ENCODE measurements around the gene BCL2L11. TPM values are rescaled to one million over a fixed set of nuclear protein-coding genes. Genes with fewer than 3 reads are reported as not detected.

BCL2L11 gene
- total RNA-seq, 1 experiment from 2014 or later = 4.8 TPM

DNA sequence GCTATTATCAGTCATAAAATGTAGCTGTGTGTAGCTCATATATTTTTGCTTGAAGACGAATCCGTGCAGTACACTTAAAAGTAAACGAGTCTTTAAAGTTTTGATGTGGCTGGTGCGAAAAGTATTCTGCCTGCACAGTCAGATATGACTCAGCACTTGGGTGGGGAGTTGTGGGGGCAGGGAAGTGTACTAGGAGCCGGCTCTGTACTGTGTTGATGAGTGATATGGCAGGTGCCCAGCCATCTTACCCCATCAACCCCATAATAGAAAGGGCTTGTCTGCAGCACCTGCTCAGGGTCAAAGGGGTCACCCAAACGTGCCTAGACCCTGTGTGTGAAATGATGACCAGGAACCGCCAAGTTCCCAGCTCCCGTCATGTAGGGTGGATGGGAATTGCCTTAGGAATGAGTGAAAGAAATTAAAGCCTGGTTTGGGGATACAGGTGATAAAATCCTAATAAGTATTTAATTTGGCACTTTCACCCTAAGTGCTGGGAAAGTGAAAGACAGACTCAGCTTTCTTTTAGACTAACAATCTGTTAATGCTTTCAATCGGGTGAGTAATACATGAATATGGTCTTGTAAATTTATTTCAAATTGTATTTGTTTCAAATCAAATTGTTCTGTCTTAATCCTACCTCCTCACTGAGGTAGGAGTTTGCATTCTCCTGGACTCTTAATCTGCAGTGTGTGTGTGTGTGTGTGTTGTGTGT, 48.0 kb downstream of the BCL2L11 start:
- DNase-seq (ENCODE audit: low read depth) = peak; percentile 74

DNA sequence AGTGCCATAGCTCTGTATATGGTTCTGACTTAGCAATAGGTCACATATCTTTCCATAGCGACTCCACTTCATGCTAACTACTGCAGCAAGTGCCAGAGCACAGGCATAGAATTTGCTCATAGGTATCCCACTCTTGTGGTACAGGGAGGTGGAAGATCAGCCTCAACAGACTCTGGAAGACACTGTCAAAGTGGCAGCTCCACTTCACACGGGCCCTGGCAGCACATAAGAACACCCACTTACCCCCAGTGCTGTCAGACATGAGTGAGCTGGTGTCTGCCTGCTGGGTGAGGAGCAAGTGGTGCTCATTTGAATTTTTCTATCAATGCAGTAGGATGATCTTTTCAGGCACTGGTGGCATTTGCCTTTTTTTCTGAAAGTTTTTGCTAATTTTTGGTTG, 48.6 kb downstream of the BCL2L11 start:
- no peak for DNase-seq (ENCODE audit: low read depth)

DNA sequence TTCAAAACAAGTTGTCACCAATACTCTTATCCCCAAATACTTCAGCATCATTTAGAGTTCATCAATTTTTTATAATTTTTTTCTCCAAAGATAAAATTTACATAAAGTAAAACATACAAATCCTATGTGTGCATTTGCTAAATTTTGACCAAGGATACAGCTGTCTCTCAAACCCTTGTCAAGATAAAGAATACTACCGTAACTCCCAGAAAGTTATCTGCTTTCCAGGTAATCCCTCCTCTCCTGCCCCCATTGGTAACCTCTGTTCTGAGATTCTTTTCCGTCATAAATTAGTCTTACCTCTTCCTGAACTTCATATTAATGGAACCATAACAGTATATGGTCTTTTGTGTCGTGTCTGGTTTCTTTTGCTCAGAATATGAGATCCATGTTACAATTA, 49.2 kb downstream of the BCL2L11 start:
- DNase-seq (ENCODE audit: low read depth) = no peak

DNA sequence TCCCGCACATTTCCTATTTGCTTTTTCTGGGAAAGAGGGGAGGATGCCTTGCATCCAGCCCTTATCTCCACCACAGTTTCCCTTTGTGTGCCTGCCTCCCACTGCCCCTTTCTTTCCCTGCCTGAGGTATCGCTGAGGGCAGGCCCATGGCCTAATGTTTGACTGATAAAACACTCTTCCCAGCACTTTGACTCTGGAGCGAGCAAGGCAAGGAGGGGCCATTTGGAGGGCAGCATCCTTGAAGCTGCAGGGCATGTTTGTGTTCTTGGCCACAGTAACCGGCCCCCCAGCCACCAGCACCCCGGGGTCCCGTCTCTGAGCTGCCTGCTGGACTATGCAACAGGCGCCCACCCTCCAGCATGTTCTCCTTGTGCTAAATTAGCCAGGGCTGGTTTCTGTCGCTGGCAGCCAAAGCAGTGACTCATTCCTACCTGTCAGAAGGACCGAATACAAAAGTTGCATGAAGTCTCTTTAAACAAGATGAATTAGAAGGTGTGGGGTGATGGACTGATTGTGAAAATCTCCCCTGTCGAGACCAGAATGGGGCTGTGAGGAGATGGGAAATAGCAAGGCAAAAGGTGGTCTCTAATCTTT, 50.7 kb downstream of the BCL2L11 start:
- DNase-seq (ENCODE audit: low read depth) = no peak

DNA sequence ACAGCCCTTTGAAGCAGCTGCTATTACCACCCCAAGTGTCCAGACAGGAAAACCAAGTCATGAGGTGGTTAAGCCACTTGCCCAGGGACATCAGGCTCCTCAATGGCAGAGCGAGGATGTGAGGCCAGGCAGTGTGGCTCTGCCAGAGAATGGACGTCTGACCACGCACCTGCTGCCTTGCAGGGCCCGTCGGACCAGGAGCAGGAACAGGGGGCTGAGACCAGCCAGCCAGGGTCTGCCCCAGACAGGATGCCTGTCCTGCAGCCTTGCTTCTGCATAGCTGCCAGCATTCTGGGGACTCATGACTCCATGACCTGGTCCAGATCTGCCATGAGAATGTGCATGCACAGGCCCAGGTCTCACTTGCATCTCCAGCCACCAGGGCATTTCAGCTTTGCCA, 52.0 kb downstream of the BCL2L11 start:
- DNase-seq (ENCODE audit: low read depth) = no peak

DNA sequence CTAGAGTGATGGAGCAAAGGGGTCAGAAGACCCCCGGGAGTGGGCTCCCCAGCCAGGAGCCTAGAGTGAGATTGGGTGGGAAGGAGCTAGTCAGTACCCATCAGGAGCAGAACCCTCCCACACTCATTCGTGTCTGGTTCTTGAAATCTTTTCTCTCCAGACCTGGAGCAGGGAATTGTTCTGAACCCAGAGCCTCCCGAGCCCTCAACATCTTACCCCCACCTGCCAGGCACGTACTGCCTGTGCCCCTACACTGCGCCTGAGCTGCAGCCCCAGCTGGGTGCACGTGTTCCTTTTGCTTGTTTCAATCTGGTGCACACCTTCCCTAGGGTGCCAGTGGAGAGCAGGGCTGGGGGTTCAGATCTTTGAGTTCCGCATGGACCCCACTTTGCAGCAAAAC, 52.6 kb downstream of the BCL2L11 start:
- no peak for DNase-seq (ENCODE audit: low read depth)

DNA sequence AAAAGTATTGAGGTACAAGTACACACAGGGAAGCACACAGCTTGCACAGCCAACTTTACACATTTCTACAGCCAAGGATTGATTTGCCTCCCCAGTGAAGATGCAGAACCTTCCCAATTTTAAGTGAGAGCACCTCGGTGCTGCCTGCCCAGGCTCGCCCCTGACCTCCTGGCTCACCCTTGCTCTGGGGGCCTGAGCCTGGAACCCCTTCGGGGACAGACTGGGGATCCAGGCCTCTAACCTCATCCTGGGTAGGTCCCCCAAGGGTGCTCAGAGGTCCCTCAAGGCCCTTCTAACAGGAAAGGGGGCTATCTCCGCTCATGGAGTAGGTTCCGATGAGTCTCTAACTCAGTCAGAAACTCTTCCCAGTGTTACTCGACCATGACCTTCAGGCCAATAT, 53.1 kb downstream of the BCL2L11 start:
- no peak for DNase-seq (ENCODE audit: low read depth)

DNA sequence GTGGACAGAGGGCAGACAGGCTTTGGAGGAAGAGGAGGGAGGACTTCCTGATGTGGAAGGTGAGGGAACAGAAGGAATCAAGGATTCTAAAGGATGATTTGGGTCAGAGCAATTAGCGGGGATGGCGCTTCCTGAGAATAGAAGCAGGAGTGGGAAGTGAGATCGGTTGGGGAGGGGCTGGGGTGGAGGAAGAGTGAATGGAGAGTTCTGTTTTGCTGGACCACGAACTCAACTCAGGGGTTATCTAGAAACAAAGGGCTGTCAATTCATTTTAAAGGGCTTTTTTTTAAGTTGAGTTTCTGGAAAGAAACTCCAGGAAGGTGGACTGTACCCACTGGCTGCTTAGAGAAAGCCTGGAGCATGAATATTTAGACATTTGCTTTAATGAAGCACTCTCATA, 54.9 kb downstream of the BCL2L11 start:
- DNase-seq (ENCODE audit: low read depth) = no peak

DNA sequence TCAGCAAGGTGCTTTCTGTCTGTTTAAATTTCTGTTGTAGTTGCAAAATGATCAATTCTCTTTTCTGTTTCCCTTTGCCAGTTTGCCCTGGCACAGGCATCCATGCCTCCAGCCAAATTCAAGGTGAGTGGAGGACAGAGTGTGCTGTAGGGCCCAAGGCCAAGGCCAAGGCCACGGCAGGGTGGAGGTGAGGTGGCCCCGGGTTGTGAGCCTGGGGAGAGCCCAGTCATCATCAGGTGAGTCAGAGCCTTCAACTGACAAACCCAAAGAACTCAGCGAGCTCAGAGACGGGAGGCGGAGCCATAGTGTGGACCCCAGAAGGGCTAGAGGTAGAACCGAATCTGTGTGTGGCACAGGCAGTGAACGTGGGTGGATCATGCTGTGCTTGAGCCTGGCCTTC, 55.7 kb downstream of the BCL2L11 start:
- peak; percentile 15 for DNase-seq (ENCODE audit: low read depth)

DNA sequence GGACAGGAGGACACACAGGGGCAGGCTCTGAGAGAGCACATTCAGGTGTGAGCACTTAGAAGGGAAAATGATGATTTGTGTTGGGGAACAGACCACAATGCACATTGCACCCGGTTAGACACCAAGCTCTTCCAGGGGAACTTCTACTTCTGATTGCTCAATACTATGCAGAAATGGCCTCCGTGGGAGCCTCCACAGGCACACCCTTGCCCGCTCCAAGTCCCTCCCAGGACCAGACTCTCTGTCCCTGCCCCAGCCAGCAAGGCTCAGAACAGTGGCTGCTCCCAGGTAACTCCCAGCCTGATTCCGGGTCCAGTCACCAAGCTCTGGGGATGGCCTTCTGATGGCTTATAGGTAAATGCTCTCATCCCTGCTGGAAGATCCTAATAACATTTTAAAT, 56.2 kb downstream of the BCL2L11 start:
- no peak for DNase-seq (ENCODE audit: low read depth)

DNA sequence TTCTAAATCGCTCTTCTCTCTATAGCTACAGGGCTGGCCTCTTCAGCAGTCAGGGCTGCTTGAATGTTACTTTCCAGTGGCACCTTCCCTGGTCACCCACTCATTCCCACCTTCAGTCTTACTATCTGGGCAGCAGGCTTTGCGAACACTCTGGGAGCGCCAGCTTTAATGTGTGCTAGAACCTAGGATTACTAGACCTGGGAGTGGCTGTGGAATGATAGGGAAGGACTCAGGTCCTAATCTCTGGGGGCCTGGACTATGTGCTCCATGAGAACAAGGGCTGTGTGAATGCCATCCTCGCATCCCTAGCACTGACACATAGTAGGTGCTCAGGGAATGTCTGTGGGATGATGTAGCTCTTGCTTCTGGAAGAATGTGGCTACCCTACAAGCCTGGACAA, 57.6 kb downstream of the BCL2L11 start:
- no peak for DNase-seq (ENCODE audit: low read depth)

DNA sequence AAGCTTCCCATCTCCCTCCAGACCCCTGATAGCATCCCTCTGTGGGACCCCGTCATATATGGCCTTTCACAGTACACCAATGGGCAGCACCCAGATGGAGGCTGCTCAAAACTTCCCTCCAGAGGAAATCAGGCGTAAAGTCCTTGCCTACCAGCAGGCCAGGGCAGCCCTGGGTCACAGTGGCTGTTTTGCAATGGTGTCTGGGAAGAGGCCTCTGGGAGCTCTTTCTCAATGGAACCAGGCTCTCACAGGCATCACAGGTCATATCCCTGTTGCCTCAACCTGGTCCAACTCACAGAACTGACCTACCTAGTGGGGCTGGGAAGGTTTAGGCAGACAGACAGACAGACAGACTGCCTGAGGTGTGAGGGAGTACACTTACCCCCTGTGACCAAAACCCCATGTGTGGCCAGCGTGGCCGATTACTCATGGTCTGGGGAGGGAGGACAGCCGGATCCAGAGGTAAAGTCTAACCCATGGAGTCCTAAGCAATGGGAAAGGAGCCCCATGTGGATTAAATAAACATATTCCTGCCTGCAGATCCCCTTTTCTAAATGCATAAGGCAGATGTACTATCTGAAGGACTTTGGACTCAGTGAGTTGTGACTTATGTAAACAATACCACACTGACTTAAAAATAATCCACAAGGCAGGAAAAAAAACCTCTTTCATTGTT, 58.2 kb downstream of the BCL2L11 start:
- DNase-seq (ENCODE audit: low read depth) = peak; percentile 76

DNA sequence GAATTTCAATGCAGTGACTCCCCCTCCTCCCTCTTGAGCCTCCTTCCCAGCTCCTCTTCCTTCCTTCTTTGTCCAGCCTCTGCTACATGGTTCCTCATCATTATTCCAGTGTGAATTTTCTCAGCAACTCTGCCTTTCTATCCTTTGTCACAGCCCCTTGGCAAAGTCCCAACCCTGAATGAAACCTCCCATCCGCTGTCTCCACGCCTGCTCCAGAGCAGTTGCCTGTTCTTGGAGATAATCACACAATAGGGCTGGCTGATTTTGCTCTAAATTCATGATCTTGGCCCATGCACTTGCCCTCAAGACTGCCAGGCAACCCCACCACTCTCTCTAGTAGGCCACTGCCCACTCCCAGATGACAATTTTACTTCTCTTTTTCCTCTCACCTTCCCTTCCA, 61.4 kb downstream of the BCL2L11 start:
- DNase-seq (ENCODE audit: low read depth) = no peak

DNA sequence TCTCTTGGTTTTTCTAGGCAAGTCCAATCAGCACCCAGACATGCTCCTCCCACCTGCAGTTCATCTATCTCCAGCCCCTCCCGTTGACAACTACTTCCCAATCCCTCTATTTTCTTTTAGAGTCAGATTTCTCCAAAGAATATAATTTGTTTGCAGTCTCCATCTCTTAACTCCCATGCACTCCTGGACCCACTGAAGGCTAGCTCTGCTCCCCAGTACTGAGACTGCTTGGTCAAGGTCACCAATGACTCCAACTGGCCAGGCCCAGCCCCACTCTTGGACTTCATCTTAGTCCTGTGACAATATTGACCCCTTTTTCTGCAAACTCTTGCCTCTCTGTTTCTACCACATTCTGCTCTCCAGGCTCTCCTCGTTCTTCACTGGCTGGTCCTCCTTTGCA, 62.0 kb downstream of the BCL2L11 start:
- no peak for DNase-seq (ENCODE audit: low read depth)

DNA sequence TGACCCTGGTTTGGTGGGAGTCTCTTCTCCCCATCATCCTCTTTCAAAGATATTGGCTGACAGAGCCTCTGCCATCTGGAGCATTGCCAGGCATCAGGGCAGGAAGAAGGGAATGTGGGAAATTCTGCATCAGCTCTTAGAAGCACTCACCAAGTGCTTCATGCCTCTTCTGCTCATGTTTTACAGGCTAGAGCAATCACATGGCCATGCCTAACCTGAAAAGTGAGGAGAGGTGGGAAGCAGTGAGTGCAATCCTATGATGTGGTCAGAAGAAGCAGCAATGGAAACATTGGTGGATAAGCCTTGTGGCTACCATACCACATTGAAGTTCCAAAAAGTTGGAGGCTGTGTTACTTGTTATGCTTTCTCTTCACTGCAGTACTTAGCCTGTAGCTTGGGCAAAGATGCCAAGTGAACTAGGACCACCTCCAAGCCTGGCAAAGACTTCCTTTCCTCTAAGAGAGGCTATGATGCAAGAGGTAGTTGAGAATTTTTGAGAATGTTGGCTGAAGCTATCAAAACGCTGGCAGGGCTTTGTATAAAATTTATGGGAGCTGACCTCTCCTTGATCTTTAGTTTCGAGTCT, 64.1 kb downstream of the BCL2L11 start:
- no peak for DNase-seq (ENCODE audit: low read depth)

DNA sequence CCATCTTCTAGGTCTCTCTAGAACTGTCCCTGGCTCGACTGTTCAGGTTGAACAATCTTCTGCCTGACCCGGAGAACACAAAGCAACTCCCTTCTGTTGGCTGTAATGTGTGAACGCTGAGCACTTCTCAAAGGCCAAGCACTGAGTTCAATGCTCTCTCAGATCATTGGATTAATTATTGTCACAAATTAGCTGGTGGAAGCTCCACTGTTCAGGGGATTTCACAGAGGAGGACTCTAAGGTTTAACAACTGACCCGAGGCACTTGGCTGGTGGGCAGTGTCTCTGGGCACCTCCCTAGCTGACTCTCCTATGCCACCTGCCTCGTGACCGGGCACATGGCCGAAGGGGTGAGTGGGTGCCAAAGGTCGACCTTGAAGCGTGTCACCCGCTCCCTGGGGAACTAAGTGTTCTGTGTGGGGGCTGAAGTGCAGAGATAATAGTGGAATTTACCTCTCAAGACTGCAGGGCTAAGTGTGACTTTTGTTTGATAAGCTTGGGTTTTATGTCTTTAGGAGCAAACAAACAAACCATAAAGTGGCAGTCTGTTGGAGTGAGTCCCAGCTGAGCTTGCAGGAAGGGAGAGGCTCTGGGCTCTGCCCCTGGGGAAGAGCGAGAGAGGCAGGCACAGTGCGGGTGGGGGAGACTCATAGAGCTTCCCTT, 64.8 kb downstream of the BCL2L11 start:
- DNase-seq (ENCODE audit: low read depth) = no peak

DNA sequence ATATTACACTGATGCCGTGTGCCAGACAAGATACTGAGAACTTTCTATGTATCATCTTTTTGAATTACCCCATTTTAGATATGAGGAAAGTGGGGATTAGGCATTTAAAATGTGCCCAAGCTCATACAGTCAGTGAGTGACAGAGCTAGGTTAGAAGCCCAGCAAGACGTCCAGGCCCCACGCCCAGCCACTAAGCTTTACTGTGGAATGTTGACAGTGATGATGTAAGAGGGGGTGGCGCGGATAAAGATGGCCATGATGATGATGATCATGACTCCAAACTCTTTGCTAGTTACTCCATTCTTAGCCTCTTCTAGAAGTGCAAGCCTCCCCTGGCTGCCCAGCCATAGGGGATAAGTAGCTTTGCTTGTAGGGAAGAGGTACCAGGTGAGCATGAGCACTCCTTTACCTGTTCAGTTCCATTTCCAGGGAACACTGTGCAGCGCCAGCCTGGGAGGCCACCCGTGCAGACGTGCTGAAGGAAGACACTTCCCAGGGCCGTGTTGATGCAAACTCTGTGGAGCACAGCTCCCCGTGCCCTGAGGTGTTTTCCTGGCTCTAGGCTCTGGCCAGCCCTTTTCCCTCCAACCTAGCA, 65.5 kb downstream of the BCL2L11 start:
- no peak for DNase-seq (ENCODE audit: low read depth)

DNA sequence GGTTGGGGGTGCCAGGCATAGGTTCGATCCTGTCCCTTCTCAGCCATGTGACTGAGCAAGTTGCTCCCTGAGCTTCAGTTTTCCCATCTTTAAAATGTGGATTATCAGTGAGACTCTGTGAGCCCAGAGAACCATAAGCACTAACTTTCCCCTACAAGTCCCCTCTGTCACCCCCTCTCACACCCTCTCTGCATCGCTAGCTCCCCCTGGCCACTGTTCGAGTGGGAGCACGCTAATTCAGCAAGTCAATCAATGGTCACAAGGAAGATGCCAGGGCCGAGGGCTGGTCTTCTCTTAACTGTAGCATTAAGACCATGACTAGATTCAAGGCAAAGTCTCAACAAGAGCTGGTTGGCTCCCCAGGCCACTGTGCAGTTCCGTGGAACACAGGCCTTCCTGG, 66.2 kb downstream of the BCL2L11 start:
- no peak for DNase-seq (ENCODE audit: low read depth)

DNA sequence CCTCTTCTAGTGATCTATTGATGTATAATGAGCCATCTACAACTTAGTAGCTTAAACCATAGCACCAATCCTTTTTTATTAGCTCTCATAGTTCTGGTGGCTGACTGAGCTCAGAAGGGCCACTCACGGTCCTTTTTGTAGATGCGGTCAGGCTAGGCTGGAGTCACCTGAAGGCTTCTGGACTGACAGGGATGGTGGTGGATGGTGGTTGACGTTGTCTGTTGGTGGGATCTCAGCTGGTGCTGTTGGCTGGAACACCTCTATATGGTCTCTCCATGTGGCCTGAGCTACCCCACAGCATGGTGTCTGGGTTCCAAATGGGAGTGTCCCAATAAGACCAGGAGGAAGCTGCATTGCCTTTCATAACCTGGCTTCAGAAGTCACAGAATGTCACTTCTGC, 68.0 kb downstream of the BCL2L11 start:
- no peak for DNase-seq (ENCODE audit: low read depth)

DNA sequence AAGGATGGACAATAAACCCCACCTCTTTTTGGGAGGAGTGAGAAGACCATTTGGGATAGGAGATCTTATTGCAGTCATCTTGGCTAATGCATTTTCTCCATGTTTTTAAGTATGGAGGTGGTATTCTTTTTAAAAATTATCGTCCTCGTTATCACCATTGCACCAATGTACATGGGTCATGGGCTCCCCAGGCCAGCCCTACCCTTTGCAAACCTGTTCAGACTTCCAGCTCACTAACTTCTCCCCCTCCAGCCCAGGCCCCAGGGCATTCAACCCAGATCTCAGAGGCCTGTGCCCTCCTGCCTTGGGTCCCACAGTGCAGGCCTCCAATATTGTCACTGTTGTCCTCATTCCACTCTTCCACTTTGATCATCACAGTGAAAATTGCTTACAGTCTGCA, 68.4 kb downstream of the BCL2L11 start:
- DNase-seq (ENCODE audit: low read depth) = no peak

DNA sequence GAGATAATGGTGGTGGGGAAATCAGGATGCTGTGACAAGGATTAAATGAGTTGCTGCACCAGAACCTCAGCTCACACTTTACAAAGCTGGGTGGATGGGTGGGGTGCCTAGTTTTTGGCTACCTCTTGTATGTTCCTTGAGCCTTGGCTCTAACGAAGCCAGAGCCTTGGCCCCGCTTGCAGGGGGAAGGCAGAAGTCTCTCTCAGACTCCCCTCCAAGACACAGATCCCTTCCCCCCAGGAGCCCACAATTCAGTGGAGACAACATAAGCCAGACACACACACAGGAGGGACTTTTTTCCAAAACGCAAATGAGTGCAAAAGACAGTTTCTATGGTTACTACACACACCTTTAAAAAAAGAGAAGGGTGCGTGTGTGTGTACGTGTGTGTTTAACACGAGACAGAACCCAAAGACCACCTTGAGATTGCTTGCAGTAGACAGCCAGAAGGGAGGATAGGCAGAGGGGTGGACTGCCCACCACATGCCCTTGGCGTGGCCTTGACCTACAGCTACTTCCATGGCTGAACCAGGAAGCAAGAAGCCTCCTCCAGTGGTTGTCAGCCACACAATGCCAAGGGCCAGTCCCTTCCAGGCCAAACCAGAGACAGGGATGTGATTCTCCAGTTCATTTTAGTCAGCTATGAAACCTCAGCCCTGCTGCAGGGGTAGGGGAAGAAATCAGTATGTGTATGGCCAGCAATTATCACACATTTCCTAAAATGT, 70.3 kb downstream of the BCL2L11 start:
- DNase-seq (ENCODE audit: low read depth) = no peak

All from Daoy (cell line).